CD4-positive, alpha-beta T cell (primary cell): ENCODE measurements around the gene RTN4IP1. TPM values are rescaled to one million over a fixed set of nuclear protein-coding genes. Genes with fewer than 3 reads are reported as not detected.

Source experiments
- ATAC-seq: fragments of 200-7000 bp; cut with Tn5 transposase; one replicate; pipeline ENCODE4 v1.10.0; 2022; ENCODE audit warnings: mild to moderate bottlenecking; ENCODE audit not compliant: poor library complexity
- CTCF ChIA-PET: fragments of 350-600 bp; sonication (Branson Sonifier 250); formaldehyde crosslinking; loops from one replicate; lab custom pipeline; 2021; ENCODE audit warnings: antibody characterized with exemption, inconsistent platforms; lab: Charles Lee
- POLR2A ChIA-PET: fragments of 350-600 bp; sonication (Branson Sonifier 250); formaldehyde crosslinking; loops from one replicate; lab custom pipeline; 2021; ENCODE audit warnings: antibody characterized with exemption, inconsistent platforms; lab: Charles Lee
- DNase-seq, 14 experiments: peaks; one replicate each; pipeline ENCODE4 v3.0.0-alpha.2; 2013 to 2020; ENCODE audit warnings: mixed read lengths in 2 of 14
- H3K27ac ChIP-seq, 2 donors: one replicate each; pipeline versions ENCODE4 v1.5.1 to v1.7.0; 2013; ENCODE audit warnings: low read length in 2 of 2, low read depth in 1 of 2, mild to moderate bottlenecking in 1 of 2
- H3K27me3 ChIP-seq, 2 experiments: 1 replicate in 1 of 2; 2 replicates in 1 of 2; pipeline versions ENCODE4 v1.6.1 to v1.7.0; 2013; ENCODE audit warnings: low read length in 2 of 2, control low read depth in 1 of 2, mild to moderate bottlenecking in 1 of 2, moderate library complexity in 1 of 2; ENCODE audit not compliant: insufficient read depth in 2 of 2, control insufficient read depth in 1 of 2
- H3K36me3 ChIP-seq: one replicate; pipeline ENCODE4 v1.6.1; 2013; ENCODE audit warnings: low read length, control low read depth; ENCODE audit not compliant: insufficient read depth
- H3K4me1 ChIP-seq: one replicate; pipeline ENCODE4 v1.6.1; 2013; ENCODE audit warnings: low read length, control low read depth; ENCODE audit not compliant: insufficient read depth
- H3K4me3 ChIP-seq: one replicate; pipeline ENCODE4 v1.5.1; 2013; ENCODE audit warnings: mild to moderate bottlenecking, low read length, moderate library complexity
- H3K9me3 ChIP-seq, 2 experiments: 1 replicate in 1 of 2; 2 replicates in 1 of 2; pipeline versions ENCODE4 v1.6.1 to v1.7.0; 2013; ENCODE audit warnings: low read length in 2 of 2, mild to moderate bottlenecking in 2 of 2, control low read depth in 1 of 2, moderate library complexity in 1 of 2; ENCODE audit not compliant: control insufficient read depth in 1 of 2, insufficient read depth in 1 of 2
- H3K27ac Mint-ChIP-seq: one replicate; pipeline ENCODE4 v1.8.0; 2020; ENCODE audit warnings: mixed read lengths
- H3K27me3 Mint-ChIP-seq: one replicate; pipeline ENCODE4 v1.8.0; 2021; ENCODE audit warnings: mixed read lengths
- H3K36me3 Mint-ChIP-seq: one replicate; pipeline ENCODE4 v1.8.0; 2021; ENCODE audit warnings: low read depth, mixed read lengths
- H3K4me1 Mint-ChIP-seq: one replicate; pipeline ENCODE4 v1.8.0; 2021; ENCODE audit warnings: low read depth, mixed read lengths
- H3K4me3 Mint-ChIP-seq: one replicate; pipeline ENCODE4 v1.8.0; 2020; ENCODE audit warnings: mild to moderate bottlenecking, mixed read lengths
- H3K9me3 Mint-ChIP-seq: one replicate; pipeline ENCODE4 v1.8.0; 2020; ENCODE audit warnings: mixed read lengths
- intact Hi-C, 2 experiments: fragments of 100-400 bp; cut with DNase I in 1 of 2; cut with micrococcal nuclease in 1 of 2; formaldehyde crosslinking; loops; one replicate each; pipeline versions ENCODE4 v1.15.1 to v1.9.0; 2023 to 2025; cut with DNase I, micrococcal nuclease
- total RNA-seq, 174 experiments: library from RNA in 2 of 174; stranded (reverse) in 2 of 174; gene quantifications; one replicate each; pipeline ENCODE4 v1.2.3 and lab custom pipeline; 2021 to 2026
- TF ChIP-seq, protein P1 (sequence below): fragments of 200-600 bp; IDR thresholded peaks from one replicate; pipeline ENCODE4 v1.8.0; 2022; ENCODE audit warnings: antibody characterized with exemption, mild to moderate bottlenecking

The RTN4IP1 gene
- total RNA-seq, 2 experiments from 2014 or later, result 2.4 to 2.5 TPM

DNA sequence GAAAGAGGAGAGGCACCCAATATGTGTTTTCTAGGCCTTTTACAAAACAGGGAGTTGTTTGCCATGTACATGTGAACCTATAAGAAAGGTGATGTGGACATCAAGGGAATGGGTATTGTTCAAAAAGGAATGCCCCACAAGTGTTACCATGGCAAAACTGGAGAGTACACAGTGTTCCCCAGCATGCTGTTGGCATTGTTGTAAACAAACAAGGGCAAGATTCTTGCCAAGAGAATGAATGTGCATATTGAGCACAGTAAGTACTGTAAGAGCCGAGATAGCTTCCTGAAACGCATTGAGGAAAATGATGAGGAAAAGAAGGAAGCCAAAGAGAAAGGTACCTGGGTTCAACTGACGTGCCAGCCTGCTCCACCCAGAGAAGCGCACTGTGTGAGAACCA lies 13.2 kb upstream of the RTN4IP1 start:
- POLR2A ChIA-PET, result no interaction called here
- Mint-ChIP-seq H3K4me3 (no peak overlapping the region), H3K9me3 (no peaks in the 10 kb centered on the region), H3K27me3 (no peaks in the 10 kb centered on the region), H3K27ac (no peak overlapping the region), H3K4me1 (peaks cover 22% of the 10 kb centered on the region), H3K36me3 (peaks cover 77% of the 10 kb centered on the region)
- intact Hi-C loops, result no loop called here
- H3K27me3 ChIP-seq, result no peaks in the 10 kb centered on the region
- ATAC-seq, result no peak
- CTCF ChIA-PET, result no interaction called here
- no peaks in the 10 kb centered on the region for H3K9me3 ChIP-seq
- peaks cover under 1% of the 10 kb centered on the region for H3K4me1 ChIP-seq
- no peak overlapping the region for H3K4me3 ChIP-seq
- no peak overlapping the region for H3K27ac ChIP-seq
- TF ChIP-seq, protein P1, sequence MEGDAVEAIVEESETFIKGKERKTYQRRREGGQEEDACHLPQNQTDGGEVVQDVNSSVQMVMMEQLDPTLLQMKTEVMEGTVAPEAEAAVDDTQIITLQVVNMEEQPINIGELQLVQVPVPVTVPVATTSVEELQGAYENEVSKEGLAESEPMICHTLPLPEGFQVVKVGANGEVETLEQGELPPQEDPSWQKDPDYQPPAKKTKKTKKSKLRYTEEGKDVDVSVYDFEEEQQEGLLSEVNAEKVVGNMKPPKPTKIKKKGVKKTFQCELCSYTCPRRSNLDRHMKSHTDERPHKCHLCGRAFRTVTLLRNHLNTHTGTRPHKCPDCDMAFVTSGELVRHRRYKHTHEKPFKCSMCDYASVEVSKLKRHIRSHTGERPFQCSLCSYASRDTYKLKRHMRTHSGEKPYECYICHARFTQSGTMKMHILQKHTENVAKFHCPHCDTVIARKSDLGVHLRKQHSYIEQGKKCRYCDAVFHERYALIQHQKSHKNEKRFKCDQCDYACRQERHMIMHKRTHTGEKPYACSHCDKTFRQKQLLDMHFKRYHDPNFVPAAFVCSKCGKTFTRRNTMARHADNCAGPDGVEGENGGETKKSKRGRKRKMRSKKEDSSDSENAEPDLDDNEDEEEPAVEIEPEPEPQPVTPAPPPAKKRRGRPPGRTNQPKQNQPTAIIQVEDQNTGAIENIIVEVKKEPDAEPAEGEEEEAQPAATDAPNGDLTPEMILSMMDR, result no peak
- H3K36me3 ChIP-seq, result peaks cover 46% of the 10 kb centered on the region
- no peak for DNase-seq

DNA sequence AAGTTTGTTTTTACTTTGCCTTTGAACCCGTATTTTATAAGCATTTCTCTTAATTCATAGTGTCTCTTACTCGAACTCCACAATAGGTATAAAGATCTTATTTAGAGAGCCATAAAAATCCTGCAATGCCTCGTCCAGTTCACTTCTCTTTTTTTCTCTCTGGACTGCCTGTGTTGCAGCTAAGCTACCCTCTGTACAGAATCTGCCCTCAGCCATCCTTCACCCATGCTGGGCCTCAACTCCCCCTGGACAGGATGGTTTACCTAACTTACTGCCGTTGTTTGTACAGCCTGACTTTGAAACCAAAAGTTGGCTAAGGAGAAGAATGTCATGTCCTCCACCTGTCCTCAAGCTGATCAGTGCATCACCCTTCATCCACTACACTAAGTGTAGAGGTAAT lies 10.5 kb upstream of the RTN4IP1 start:
- Mint-ChIP-seq H3K27me3 (no peaks in the 10 kb centered on the region), H3K4me3 (no peak overlapping the region), H3K9me3 (no peaks in the 10 kb centered on the region), H3K36me3 (peaks cover 57% of the 10 kb centered on the region), H3K27ac (no peak overlapping the region), H3K4me1 (peaks cover 36% of the 10 kb centered on the region)
- TF ChIP-seq, protein P1, result no peak
- intact Hi-C loops, result no loop called here
- DNase-seq, result no peak
- POLR2A ChIA-PET, result no interaction called here
- H3K4me3 ChIP-seq, result no peak overlapping the region
- no peaks in the 10 kb centered on the region for H3K9me3 ChIP-seq
- no peak overlapping the region for H3K27ac ChIP-seq
- no peaks in the 10 kb centered on the region for H3K27me3 ChIP-seq
- CTCF ChIA-PET, result no interaction called here
- peaks cover 38% of the 10 kb centered on the region for H3K36me3 ChIP-seq
- no peak for ATAC-seq
- peaks cover 10% of the 10 kb centered on the region for H3K4me1 ChIP-seq

DNA sequence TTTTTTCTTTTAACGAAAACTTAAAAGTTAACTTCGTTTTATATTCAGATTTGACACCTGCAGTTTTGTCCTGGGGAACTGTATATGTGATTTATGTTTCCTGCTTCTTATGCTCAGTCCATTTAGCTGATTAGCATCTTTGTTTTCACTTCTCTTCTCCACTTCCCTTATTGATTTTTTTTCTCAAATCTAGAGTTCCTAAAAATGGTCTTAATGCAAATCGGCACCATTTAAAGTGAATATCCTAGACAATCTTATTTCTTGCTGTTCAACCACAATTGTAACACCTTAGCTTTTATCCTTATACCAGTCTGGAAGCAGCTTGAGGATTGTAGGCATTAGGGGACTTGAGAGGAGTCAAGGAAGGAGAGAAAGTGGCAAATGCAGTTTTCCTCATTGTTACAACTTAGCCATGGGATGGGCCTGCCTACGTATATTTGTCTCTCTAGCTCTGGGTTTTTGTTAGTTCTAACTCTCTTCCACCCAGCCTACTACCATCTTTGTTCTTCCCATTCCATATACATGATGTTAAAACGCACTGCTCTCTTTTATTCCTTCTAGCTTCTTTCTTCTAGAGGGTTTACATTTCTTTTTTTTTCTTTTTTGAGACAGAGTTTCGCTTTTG lies 8.5 kb upstream of the RTN4IP1 start:
- H3K4me1 Mint-ChIP-seq, result peaks cover 45% of the 10 kb centered on the region
- H3K27me3 ChIP-seq, result no peaks in the 10 kb centered on the region
- no peak overlapping the region for H3K4me3 Mint-ChIP-seq
- no peaks in the 10 kb centered on the region for H3K9me3 Mint-ChIP-seq
- no peaks in the 10 kb centered on the region for H3K27me3 Mint-ChIP-seq
- H3K36me3 ChIP-seq, result peaks cover 25% of the 10 kb centered on the region
- peaks cover 48% of the 10 kb centered on the region for H3K36me3 Mint-ChIP-seq
- ATAC-seq, result no peak
- POLR2A ChIA-PET, result no interaction called here
- intact Hi-C loops, result no loop called here
- H3K4me3 ChIP-seq, result no peak overlapping the region
- TF ChIP-seq, protein P1, result no peak
- peaks cover 10% of the 10 kb centered on the region for H3K4me1 ChIP-seq
- CTCF ChIA-PET, result interaction anchor here (0.8 kb wide), 1 partner anchor 9 kb away, joined by 3 read pairs; the partner anchor contains the start of genes QRSL1 and RTN4IP1
- no peaks in the 10 kb centered on the region for H3K9me3 ChIP-seq
- no peak for DNase-seq
- no peak overlapping the region for H3K27ac Mint-ChIP-seq
- H3K27ac ChIP-seq, result no peak overlapping the region
